Measurements from ENCODE around the gene TUBGCP5. TPM values are rescaled to one million over a fixed set of nuclear protein-coding genes. Genes with fewer than 3 reads are reported as not detected.

Gene TUBGCP5
- total and polyA plus RNA-seq, 2 donors (not counting 3 experiments of a cell fraction or from before 2014, with no cell fraction given), result 6.7 to 18.6 TPM

- intact Hi-C loops (cut with micrococcal nuclease) (no loop called here), dilution Hi-C loops (cut with MboI; ENCODE audit: extremely low pct_ligation_motif_present, low sequenced_read_pairs) (no loop called here)
- CTCF ChIA-PET, result no interaction called here
- Histone ChIP-seq H3K79me2 (ENCODE audit: control insufficient read depth, insufficient read depth, low read length) (no peaks in the 10 kb centered on the region), H3K9me1 (replicated peaks; ENCODE audit: control insufficient read depth, extremely low read depth, insufficient read depth, low read length) (no peaks in the 10 kb centered on the region), H3K27me3 (ENCODE audit: control insufficient read depth in 2 of 2, insufficient read depth in 2 of 2, low read length in 2 of 2) (no peaks in the 10 kb centered on the region), H3K27ac (ENCODE audit: insufficient read depth, low read depth, low read length) (no peak overlapping the region), H2AFZ (ENCODE audit: low read depth, low read length) (no peak overlapping the region), H3K4me3 (replicated peaks in 1 of 3; ENCODE audit: insufficient read depth in 1 of 3, low read depth in 1 of 3, low read length in 3 of 3) (no peak overlapping the region), H4K20me1 (replicated peaks; ENCODE audit: control insufficient read depth, extremely low read depth, insufficient read depth, low read length) (no peaks in the 10 kb centered on the region), H3K4me1 (ENCODE audit: control insufficient read depth, extremely low read depth, insufficient read depth, low read length) (no peaks in the 10 kb centered on the region), H3K36me3 (ENCODE audit: control insufficient read depth in 2 of 2, extremely low read depth in 1 of 2, insufficient read depth in 2 of 2, low read length in 2 of 2) (peaks cover 4 to 16% of the 10 kb centered on the region in 2 experiments), H3K9ac (replicated peaks; ENCODE audit: extremely low read depth, insufficient read depth, low read length) (no peak overlapping the region), H3K9me3 (replicated peaks; ENCODE audit: control insufficient read depth, insufficient read depth, low read length) (no peaks in the 10 kb centered on the region), H3K4me2 (ENCODE audit: insufficient read depth, low read length) (no peak overlapping the region)
- FAIRE-seq, result no peak
- TF ChIP-seq CTCF (IDR thresholded peaks at IDR 0.05; ENCODE audit: extremely low read depth in 1 of 2, insufficient read depth in 1 of 2, low read depth in 1 of 2, low read length in 2 of 2), result no peak
- no peak for TF ChIP-seq GATA2 (IDR thresholded peaks at IDR 0.05; ENCODE audit: insufficient read depth, insufficient read length, low read depth, low read length)
- no peak for TF ChIP-seq POLR2A (IDR thresholded peaks at IDR 0.05; ENCODE audit: low read depth, low read length)
- DNase-seq (ENCODE audit: low read depth, low spot score), result no peak
- POLR2A ChIA-PET, result no interaction called here
- no TSS peak for BruUV-seq (replicated peaks)
Observed at GRCh38 chr15:23003736-23004135, 35.6 kb downstream of the TUBGCP5 start.

GRCh38 chr15:23002920-23003319 lies 36.4 kb downstream of the TUBGCP5 start:
- Histone ChIP-seq H3K27me3 (ENCODE audit: control insufficient read depth in 2 of 2, insufficient read depth in 2 of 2, low read length in 2 of 2) (no peaks in the 10 kb centered on the region), H3K4me2 (ENCODE audit: insufficient read depth, low read length) (no peak overlapping the region), H4K20me1 (replicated peaks; ENCODE audit: control insufficient read depth, extremely low read depth, insufficient read depth, low read length) (no peaks in the 10 kb centered on the region), H3K27ac (ENCODE audit: insufficient read depth, low read depth, low read length) (no peak overlapping the region), H3K36me3 (ENCODE audit: control insufficient read depth in 2 of 2, extremely low read depth in 1 of 2, insufficient read depth in 2 of 2, low read length in 2 of 2) (peaks cover 4 to 15% of the 10 kb centered on the region in 2 experiments), H2AFZ (ENCODE audit: low read depth, low read length) (no peak overlapping the region), H3K9me1 (replicated peaks; ENCODE audit: control insufficient read depth, extremely low read depth, insufficient read depth, low read length) (no peaks in the 10 kb centered on the region), H3K9ac (replicated peaks; ENCODE audit: extremely low read depth, insufficient read depth, low read length) (no peak overlapping the region), H3K9me3 (replicated peaks; ENCODE audit: control insufficient read depth, insufficient read depth, low read length) (no peaks in the 10 kb centered on the region), H3K4me3 (replicated peaks in 1 of 3; ENCODE audit: insufficient read depth in 1 of 3, low read depth in 1 of 3, low read length in 3 of 3) (no peak overlapping the region), H3K4me1 (ENCODE audit: control insufficient read depth, extremely low read depth, insufficient read depth, low read length) (no peaks in the 10 kb centered on the region), H3K79me2 (ENCODE audit: control insufficient read depth, insufficient read depth, low read length) (no peaks in the 10 kb centered on the region)
- BruUV-seq (replicated peaks), result no TSS peak
- DNase-seq (ENCODE audit: low read depth, low spot score) (no peak), FAIRE-seq (no peak)
- CTCF ChIA-PET, result interaction anchor here (0.8 kb wide), 1 partner anchor 33 kb away, joined by 3 read pairs; no protein-coding TSS in a partner anchor
- intact Hi-C loops (cut with micrococcal nuclease) (no loop called here), dilution Hi-C loops (cut with MboI; ENCODE audit: extremely low pct_ligation_motif_present, low sequenced_read_pairs) (no loop called here)
- POLR2A ChIA-PET, result interaction anchor here (0.7 kb wide), 1 partner anchor 15 kb away, joined by 4 read pairs; no protein-coding TSS in a partner anchor
- TF ChIP-seq GATA2 (IDR thresholded peaks at IDR 0.05; ENCODE audit: insufficient read depth, insufficient read length, low read depth, low read length), result no peak
- TF ChIP-seq POLR2AphosphoS5 (IDR thresholded peaks at IDR 0.05; ENCODE audit: insufficient read depth, low read depth, low read length), result no peak
- no peak for TF ChIP-seq EZH2 (IDR thresholded peaks at IDR 0.05; ENCODE audit: borderline replicate concordance, low read depth, low read length, severe bottlenecking)
